ENCODE results near the gene MTARC1.

Gene MTARC1

GRCh38 chr1:220798338-220798737, 11.6 kb downstream of the MTARC1 start:
- H3K79me2 ChIP-seq (ENCODE audit: insufficient read depth, low read depth): no peaks in the 10 kb centered on the region
- H2AFZ ChIP-seq (ENCODE audit: low read depth): no peak overlapping the region
- H3K27ac ChIP-seq: no peak overlapping the region
- no peaks in the 10 kb centered on the region for H3K27me3 ChIP-seq (ENCODE audit: insufficient read depth, low read depth)
- no peak for TF ChIP-seq CTCF (conservative IDR thresholded peaks at IDR 0.05; ENCODE audit: low read depth, low read length)
- H3K4me2 ChIP-seq: no peak overlapping the region
- H3K4me3 ChIP-seq (IDR thresholded peaks at IDR 0.05; ENCODE audit: insufficient read depth, low read depth, low read length): no peak overlapping the region
- no peaks in the 10 kb centered on the region for H4K20me1 ChIP-seq (ENCODE audit: insufficient read depth)
- H3K9ac ChIP-seq: no peak overlapping the region
- no peaks in the 10 kb centered on the region for H3K4me1 ChIP-seq (ENCODE audit: low read depth, poor library complexity, severe bottlenecking)
- no peaks in the 10 kb centered on the region for H3K36me3 ChIP-seq (ENCODE audit: insufficient read depth)

- H3K27ac ChIP-seq: no peak overlapping the region
- H2AFZ ChIP-seq (ENCODE audit: low read depth): no peak overlapping the region
- no peaks in the 10 kb centered on the region for H3K4me1 ChIP-seq (ENCODE audit: low read depth, poor library complexity, severe bottlenecking)
- no peaks in the 10 kb centered on the region for H3K27me3 ChIP-seq (ENCODE audit: insufficient read depth, low read depth)
- H3K79me2 ChIP-seq (ENCODE audit: insufficient read depth, low read depth): no peaks in the 10 kb centered on the region
- H3K4me3 ChIP-seq (IDR thresholded peaks at IDR 0.05; ENCODE audit: insufficient read depth, low read depth, low read length): no peak overlapping the region
- no peak overlapping the region for H3K9ac ChIP-seq
- no peak for TF ChIP-seq CTCF (conservative IDR thresholded peaks at IDR 0.05; ENCODE audit: low read depth, low read length)
- no peak overlapping the region for H3K4me2 ChIP-seq
- H4K20me1 ChIP-seq (ENCODE audit: insufficient read depth): no peaks in the 10 kb centered on the region
- no peaks in the 10 kb centered on the region for H3K36me3 ChIP-seq (ENCODE audit: insufficient read depth)
Observed at GRCh38 chr1:220800262-220800661, 13.5 kb downstream of the MTARC1 start.

GRCh38 chr1:220803401-220804201, 16.9 kb downstream of the MTARC1 start:
- Histone ChIP-seq H3K27ac (no peak overlapping the region), H3K36me3 (ENCODE audit: insufficient read depth) (no peaks in the 10 kb centered on the region), H3K9ac (no peak overlapping the region), H3K4me2 (no peak overlapping the region), H3K27me3 (ENCODE audit: insufficient read depth, low read depth) (no peaks in the 10 kb centered on the region), H3K79me2 (ENCODE audit: insufficient read depth, low read depth) (no peaks in the 10 kb centered on the region), H3K4me1 (ENCODE audit: low read depth, poor library complexity, severe bottlenecking) (no peaks in the 10 kb centered on the region), H4K20me1 (ENCODE audit: insufficient read depth) (no peaks in the 10 kb centered on the region), H2AFZ (ENCODE audit: low read depth) (no peak overlapping the region), H3K4me3 (IDR thresholded peaks at IDR 0.05; ENCODE audit: insufficient read depth, low read depth, low read length) (no peak overlapping the region)
- TF ChIP-seq CTCF (conservative IDR thresholded peaks at IDR 0.05; ENCODE audit: low read depth, low read length): peak; percentile 96

- Histone ChIP-seq H3K27ac (no peak overlapping the region), H3K36me3 (ENCODE audit: insufficient read depth) (no peaks in the 10 kb centered on the region)
Observed at GRCh38 chr1:220804202-220804586, 17.5 kb downstream of the MTARC1 start.

More at GRCh38 chr1:220804202-220804586, 17.5 kb downstream of the MTARC1 start:
- H3K9ac ChIP-seq: no peak overlapping the region
- H3K79me2 ChIP-seq (ENCODE audit: insufficient read depth, low read depth): no peaks in the 10 kb centered on the region
- no peaks in the 10 kb centered on the region for H4K20me1 ChIP-seq (ENCODE audit: insufficient read depth)
- no peaks in the 10 kb centered on the region for H3K27me3 ChIP-seq (ENCODE audit: insufficient read depth, low read depth)
- no peak overlapping the region for H3K4me2 ChIP-seq
- TF ChIP-seq CTCF (conservative IDR thresholded peaks at IDR 0.05; ENCODE audit: low read depth, low read length): no peak
- no peak overlapping the region for H3K4me3 ChIP-seq (IDR thresholded peaks at IDR 0.05; ENCODE audit: insufficient read depth, low read depth, low read length)
- H3K4me1 ChIP-seq (ENCODE audit: low read depth, poor library complexity, severe bottlenecking): no peaks in the 10 kb centered on the region
- H2AFZ ChIP-seq (ENCODE audit: low read depth): no peak overlapping the region
